NCI-H82 treated with DMSO at 0.1 percent for 48 hours (cell line): Measurements from ENCODE around the gene ECEL1.
"Not testable (repeated sequence)": the region's sequence is repeated elsewhere in the genome, so short reads cannot be mapped to it uniquely, and the experiment has no call there.

Experiments
- DNase-seq: peaks from one replicate; lab custom pipeline; 2025; ENCODE audit not compliant: unreplicated experiment; lab: John Stamatoyannopoulos, UW

ECEL1 gene

DNA sequence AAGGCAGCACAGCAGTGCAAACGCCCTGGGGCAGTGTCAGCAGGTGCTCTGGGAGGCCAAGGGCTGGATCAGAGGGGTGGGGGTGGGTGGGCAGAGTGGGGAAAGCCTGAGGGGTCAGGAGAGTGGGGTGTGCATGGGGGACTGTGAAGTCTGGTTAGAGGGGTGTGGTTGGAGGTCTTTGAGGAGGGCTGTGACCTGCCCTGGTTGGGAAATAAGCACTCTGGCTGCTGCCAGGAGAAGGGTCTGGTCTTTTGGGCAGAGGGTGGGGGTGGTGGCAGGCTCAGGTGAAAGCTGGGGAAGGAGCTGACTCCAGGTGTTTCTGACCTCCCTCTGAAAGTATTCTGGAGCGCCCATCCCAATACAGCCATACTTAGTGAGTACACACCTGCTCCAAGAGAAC lies 27.5 kb downstream of the ECEL1 start:
- DNase-seq, result no peak

DNA sequence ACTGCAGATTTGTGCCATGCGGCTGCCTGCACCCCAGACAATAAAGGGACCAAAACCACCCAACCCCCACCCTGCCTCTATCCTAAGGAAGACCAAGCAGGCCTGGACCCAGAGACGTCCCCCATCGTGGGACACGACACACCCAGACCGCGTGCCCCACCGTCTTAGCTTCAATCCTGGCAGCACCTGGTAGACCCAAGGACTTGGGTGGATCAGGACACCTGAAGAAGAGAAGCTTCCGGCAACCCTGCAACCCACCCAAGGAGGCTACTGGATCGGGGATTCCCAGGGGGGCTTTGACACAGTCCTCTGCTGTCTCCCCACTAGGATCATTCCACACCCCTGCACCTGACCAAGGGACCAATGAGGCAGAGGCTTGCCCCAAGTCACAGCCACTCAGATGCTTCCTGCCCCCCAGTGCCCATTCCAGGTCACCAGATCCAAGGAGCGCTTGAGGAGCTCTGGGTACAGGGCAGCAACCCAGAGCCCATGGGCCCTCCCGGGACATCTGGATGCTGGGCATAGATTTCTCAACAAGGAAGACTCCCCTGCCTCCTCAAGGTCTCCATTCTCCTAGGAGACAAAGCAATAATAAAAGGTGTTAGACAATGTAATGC lies 28.1 kb downstream of the ECEL1 start:
- no peak for DNase-seq

DNA sequence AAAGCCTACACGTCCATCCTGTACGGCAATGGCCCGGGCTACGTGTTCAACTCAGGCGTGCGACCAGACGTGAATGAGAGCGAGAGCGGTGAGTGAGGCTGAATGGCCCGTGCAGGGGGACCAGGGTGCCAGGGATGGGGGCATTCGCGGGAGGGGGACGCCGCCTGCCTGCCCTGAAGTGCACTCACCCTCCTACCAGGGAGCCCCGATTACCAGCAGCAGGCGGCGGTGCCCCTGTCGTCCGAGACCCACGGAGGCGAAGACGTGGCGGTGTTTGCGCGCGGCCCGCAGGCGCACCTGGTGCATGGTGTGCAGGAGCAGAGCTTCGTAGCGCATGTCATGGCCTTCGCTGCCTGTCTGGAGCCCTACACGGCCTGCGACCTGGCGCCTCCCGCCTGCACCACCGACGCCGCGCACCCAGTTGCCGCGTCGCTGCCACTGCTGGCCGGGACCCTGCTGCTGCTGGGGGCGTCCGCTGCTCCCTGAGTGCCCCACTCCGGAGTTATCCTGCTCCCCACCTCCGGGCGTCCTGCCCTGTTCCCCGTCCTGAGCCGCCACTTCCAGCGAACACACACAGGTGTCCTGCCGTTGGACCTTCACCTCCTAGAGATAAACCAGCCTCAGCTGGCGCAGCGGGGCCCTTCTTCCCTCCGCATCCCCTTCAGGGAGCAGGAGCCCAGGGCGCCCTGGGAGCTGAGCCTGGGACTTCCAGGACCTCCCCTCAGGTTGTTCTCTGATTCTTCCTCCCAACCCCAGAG lies 28.8 kb downstream of the ECEL1 start:
- no peak for DNase-seq

DNA sequence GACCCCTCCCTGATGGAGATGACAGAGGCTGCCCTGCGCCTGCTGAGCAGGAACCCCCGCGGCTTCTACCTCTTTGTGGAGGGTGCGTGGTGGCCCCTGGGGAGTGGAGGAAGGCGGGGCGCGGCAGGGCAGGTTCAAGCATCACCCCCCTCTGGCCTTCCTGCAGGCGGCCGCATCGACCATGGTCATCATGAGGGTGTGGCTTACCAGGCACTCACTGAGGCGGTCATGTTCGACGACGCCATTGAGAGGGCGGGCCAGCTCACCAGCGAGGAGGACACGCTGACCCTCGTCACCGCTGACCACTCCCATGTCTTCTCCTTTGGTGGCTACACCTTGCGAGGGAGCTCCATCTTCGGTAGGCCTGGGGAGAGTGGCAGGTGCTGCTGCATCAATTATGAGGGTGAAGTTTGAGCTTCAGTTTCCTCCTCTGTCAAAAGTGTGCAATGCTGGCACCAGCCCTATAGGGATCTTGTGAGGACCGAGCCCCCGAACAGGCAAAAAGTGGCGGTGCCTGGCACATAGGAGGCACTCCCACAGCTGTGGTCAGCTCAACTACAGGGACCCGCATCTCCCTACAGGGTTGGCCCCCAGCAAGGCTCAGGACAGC lies 29.5 kb downstream of the ECEL1 start:
- no peak for DNase-seq

DNA sequence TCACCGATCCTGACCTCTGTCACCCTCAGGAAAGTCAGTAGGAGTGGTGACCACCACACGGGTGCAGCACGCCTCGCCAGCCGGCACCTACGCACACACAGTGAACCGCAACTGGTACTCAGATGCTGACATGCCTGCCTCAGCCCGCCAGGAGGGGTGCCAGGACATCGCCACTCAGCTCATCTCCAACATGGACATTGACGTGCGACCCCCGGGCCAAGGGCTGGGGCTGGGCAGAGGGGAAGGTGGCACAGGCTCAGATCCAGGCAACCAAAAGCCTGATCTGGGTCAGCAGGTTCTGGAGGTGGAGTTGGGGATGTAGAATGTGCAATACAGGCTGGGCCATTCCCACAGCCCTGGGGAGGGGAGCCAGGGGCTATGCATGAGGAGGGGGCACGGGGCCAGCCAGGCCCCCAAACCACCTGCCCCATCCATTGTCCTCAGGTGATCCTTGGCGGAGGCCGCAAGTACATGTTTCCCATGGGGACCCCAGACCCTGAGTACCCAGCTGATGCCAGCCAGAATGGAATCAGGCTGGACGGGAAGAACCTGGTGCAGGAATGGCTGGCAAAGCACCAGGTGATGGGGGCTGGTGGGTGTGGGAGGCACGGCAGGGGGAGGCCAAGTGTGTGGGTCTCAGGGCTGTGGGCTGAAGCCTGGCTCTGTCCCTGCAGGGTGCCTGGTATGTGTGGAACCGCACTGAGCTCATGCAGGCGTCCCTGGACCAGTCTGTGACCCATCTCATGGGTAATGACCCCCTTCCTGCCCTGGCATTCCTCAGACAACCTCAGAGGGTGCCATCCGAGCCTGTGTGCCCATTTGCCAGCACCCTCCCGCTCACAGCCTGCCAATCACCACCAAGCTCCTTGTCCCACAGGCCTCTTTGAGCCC lies 30.3 kb downstream of the ECEL1 start:
- no peak for DNase-seq

DNA sequence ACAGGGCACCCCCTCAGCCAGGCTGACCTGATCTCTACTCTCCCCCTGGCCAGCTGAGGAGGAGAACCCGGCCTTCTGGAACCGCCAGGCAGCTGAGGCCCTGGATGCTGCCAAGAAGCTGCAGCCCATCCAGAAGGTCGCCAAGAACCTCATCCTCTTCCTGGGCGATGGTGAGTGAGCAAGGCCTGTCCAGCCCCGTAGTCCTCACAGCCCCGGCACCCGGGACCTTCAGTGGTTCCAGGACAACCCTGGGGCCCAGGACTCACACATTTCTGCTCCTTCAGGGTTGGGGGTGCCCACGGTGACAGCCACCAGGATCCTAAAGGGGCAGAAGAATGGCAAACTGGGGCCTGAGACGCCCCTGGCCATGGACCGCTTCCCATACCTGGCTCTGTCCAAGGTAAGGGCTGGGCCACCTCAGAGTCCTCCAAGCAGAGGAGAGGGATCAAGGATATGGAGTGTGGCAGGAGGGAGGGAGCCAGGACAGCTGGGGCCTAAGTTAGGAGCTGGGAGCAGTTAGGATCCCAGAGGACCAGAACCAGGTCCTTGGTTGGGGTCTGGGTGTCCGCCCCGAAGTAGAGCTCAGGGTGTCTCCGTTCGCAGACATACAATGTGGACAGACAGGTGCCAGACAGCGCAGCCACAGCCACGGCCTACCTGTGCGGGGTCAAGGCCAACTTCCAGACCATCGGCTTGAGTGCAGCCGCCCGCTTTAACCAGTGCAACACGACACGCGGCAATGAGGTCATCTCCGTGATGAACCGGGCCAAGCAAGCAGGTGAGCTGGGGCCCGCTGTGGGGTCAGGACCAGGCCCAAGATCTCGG lies 31.1 kb downstream of the ECEL1 start:
- DNase-seq, result no peak

DNA sequence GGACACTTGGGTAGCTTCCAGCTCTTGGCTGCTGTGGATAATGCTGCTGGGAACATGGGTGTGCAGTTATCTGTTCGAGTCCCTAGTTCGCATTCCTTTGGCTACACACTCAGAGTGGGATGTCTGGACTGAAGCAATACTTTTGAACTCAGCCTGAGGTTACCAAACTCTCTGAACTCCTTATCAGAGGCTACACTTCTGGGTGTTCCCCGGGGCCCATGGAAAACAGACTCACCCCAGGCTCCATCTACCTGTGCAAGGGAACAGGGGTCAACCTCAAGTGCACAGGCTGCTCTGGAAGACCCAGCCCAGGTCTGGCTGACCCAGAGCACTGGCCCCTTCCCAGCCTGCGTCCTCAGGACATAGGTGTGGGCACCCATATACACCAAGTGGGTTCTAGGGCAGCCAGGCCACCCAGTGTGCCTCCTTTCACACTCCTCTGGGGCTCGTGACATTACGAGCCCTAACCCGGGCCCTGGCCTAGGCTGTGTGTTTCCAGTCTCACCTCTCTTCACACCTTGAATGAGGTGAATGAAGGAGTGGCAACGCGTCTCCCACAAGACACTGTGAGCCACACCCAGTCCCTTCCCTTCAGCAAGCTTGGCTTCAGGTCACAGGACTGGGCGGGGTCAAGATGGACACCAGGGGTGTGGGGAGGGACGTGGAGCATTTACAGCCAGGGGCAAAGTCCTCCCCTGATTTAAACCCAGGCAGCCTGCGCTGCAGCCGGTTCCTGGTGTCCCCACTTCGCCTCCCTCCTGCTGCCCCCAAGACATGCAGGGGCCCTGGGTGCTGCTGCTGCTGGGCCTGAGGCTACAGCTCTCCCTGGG lies 32.0 kb downstream of the ECEL1 start, which contains the start of gene ALPI:
Gene ALPI (plus strand): TSS at position 728 of the 830 bp plus-strand sequence. CDS start 47 bp downstream, at position 775.
- DNase-seq, result no peak

DNA sequence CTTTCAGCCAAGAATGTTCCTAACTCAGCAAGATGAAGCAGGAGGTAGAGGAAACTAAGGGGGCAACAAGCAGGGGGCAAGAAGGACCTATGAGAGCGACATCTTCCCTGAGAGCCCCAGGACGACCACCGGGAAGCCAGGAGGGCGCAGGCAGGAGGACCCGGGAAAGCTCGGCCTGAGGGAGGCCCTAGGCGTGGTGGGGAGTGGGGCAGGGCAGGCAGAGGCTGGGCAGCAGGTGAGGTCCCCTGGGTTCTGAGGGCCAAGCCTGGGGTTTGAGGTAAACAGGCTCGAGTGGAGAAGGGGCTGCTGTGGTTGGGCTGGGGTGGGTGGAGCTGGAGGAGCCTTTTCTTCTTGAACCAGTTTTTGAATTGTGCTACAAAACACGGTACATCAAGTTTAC lies 33.0 kb downstream of the ECEL1 start:
- DNase-seq, result no peak

DNA sequence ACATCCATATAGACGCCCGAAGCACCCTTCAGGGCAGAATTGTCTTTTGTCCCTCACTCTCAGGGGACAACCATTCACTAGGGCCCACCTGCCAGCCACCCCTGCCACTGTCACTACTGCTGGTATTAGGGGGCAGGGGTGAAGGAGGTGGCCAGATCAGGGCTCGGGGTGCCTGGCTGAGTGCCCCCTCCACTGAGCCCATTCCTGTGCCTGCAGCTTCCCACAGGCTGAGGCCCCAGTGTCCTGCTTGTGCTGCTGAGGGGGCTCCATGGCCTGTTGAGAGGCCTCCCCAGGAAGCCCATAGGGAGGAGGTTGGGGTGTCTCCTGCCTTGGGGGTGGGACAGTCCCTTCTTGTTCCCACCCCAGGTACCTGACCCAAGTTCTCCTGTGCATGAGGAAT lies 36.0 kb downstream of the ECEL1 start:
- DNase-seq, result not testable (repeated sequence)

DNA sequence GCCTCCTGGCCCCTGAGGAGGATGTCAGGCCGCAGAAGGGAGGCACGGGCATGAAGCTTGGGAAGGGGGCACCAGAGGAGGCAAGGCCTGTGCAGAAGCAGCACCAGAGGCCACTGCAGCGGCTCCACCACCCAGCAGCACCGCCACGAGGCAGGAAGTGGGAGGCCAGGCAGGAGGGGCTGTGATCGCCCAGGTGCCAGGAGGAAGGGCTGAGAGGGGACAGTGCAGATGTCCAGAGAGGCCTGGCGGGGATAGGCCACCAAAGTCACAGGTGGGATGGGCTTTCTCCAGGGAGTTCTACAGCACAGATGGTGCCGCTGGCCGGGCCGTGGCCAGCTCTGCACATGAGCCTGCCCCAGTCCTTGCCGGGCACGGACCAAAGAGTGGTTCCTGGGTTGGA lies 37.7 kb downstream of the ECEL1 start:
- no peak for DNase-seq

DNA sequence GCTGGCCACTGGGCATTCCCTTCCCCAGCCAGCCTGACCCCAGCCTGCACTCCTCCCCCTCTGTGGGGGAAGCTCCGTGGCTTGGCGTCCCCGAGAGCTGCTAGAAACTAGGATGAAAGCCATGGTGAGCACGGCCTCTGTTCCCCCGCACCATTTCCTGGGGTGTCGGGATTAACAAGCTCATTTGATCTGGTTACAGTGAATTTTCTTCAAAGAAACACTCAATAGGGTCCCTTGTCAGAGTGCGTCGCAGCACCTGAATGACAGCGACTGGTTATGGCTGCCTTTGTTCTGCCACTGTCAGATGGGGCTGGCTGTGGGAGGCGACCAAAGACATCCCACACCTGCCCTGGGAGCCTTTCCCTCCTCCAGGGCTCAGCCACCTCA lies 39.3 kb downstream of the ECEL1 start:
- DNase-seq, result no peak

DNA sequence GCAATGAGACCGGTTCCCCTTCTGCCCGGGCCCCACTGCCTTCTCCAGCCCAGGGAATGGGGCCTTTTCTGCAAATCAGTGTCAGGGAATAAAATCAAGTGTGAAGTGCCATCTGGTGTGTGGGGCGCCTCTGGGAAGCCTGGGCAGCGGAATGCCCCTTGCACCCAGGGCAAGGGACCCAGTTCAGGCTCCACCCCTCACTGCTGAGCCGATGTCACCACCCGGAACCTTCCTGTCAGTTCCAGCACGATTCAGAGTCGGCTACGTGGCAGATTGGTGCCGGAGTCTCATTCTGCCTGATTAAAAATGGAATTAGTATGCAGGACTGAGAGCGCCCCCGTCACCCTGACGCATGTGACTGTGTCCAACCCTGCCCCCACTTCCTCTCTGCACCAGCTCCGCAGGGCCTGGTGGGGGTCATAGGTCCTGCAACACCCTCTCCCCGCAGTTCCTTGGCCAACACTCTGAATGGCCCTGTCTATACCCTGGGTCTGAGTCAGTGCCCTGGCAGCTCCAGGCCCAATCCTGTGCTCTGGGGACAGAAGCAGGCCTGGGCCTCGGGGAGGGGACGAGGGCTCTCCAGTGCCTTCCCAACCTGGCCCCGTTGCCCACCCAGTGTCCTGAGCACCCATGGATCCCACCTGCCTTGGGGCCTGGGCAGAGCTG lies 39.9 kb downstream of the ECEL1 start:
- DNase-seq, result no peak

DNA sequence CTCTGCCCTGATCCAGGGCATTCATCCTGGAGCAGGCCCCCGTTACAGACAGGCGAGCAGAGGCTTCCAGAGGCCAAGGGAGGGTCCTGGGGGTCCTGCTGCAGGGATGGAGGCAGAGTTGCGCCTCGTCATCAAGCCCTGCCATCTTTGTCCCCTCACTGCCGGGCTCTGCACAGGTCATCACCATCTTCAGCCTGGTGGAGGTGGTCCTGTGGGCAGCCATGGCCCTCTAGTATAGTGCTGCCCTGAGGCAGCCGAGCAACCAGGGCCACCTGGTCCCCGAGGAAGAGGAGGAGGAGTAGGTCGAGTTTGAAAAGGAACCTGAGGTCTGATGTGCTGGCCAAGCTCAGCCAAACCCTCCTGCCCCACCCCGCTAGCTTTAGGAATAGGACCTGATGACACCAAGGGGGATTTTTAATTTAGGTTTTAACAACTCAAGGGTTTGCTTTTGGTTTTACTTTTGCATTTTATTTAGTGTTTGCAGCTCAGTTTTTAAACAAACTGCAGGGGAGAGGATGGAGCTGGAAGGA lies 40.5 kb downstream of the ECEL1 start:
- DNase-seq, result no peak

DNA sequence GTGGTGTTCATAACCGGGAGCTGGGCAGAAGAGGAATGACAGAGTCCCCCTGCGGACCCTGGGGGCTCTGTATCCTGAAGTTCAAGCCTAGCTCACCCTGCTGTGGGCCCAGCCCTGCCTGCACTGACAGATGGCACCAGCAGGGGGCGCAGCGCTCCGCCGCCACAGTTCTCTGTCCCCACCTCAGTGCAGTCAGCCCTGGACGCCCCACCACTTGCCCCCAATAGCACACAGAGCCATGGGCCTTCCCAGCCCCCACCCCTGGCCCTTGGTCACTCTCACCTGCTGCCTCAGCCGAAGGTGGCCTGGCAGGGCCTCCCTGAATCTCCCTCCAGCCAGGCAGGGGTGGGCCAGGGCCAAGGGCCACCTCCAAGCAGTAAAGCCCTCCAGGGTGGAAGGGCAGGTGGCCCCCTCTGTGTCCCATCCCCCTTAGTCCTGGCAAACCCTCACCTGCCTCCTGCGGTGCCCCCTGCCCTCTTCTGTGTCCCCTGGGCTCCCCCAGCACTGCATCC lies 41.3 kb downstream of the ECEL1 start:
- DNase-seq, result not testable (repeated sequence)

DNA sequence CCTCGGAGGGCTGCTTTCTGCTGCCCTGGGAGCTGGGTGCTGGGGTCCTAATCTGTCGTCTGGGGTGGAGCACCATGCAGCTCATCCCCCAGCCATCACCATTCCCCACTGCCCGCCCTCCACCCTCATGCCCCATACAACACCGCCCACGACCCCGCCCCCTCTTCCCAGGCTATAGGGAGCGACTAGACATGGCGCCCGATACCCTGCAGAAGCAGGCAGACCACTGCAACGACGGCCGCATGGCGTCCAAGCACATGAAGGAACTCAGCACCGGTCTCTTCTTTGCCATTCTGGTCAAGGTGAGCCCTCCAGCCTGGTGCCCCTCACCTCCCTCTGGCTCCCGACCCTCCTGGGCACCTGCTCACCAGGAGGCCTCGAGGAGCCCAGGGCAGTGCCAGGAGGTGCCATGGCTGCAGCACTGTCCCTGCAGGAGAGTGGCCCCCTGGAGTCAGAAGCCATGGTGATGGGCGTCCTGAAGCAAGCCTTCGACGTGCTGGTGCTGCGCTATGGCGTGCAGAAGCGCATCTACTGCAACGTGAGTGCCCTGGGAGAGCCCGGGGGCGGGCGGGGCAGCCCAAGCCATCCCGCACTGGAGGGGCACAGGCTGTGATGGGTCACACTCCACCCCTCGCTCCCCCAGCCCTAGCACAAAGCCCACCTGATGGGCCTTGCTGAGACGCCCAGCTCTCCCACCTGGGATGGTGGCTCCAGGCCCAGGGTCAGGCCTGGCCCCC lies 42.3 kb downstream of the ECEL1 start:
- not testable (repeated sequence) for DNase-seq

DNA sequence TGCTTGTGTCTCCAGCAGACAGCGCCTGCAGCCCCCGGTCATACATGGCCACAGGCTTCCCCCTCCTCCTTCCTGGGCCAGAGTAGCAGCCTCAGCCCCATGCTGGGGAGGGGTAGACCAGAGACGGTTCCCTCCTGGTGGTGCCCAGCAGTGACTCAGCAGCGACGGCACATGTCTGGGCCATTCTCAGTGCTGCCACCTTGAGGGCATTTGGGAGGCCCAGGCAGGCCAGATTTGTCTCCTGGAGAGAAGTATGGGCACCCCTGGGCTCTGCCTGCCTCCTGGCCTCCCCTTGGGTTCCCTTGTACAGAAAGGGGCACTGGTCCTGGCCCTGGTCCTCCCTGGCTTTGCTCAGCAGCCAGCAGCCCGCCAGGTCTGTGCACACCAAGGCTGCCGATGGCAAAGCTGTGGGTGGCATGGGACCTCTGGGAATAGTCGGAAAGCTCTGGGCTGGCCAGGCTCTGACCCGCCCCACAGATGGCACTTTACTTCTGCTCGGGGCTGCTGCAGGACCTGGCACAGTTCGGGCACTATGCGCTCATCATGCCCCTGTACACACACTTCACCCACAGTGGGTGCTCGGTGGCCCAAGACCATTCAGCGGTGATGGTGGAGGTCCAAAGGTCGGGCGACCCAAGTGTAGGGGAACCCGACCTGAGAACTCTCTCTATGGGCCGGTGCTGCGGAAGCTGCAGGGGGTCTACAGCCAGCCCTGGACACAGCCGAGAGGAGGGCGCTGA lies 43.1 kb downstream of the ECEL1 start:
- DNase-seq, result no peak
